Thyroid gland (tissue), 4 donors: ENCODE data around the gene SOWAHC. TPM values are rescaled to one million over a fixed set of nuclear protein-coding genes. Genes with fewer than 3 reads are reported as not detected.

Experiments
- DNase-seq, 2 donors: peaks; one replicate each; pipeline ENCODE4 v3.0.0-alpha.2; 2019
- H3K27ac ChIP-seq, 3 donors: fragments of 200-600 bp; sonication (generic); 1 replicate in 2 of 3; 2 replicates in 1 of 3; pipeline ENCODE4 v1.5.1; 2016 to 2019; ENCODE audit warnings: mild to moderate bottlenecking in 1 of 3, moderate library complexity in 1 of 3
- H3K27me3 ChIP-seq: fragments of 200-600 bp; sonication (generic); one replicate; pipeline ENCODE4 v1.5.1; 2019
- H3K36me3 ChIP-seq, 2 donors: fragments of 200-600 bp; sonication (generic); one replicate each; pipeline ENCODE4 v1.5.1; 2016 to 2019
- H3K4me1 ChIP-seq, 2 donors: fragments of 200-600 bp; sonication (generic); one replicate each; pipeline ENCODE4 v1.5.1; 2017 to 2019
- H3K4me3 ChIP-seq, 3 donors: fragments of 200-600 bp; sonication (generic); replicated peaks in 1 of 3; 1 replicate in 2 of 3; 2 replicates in 1 of 3; pipeline ENCODE4 v1.5.1; 2016; ENCODE audit warnings: mild to moderate bottlenecking in 1 of 3
- H3K9me3 ChIP-seq: fragments of 200-600 bp; sonication (generic); one replicate; pipeline ENCODE4 v1.5.1; 2017
- POLR2A ChIP-seq, 2 donors: fragments of 450-650 bp; IDR thresholded peaks; one replicate each; pipeline ENCODE4 v1.6.1; 2017; ENCODE audit warnings: antibody characterized with exemption in 2 of 2, mild to moderate bottlenecking in 2 of 2, moderate library complexity in 1 of 2
- WGBS, 2 donors: methylation state at CpG; one replicate each; pipeline ENCODE4 v1.1.5; 2017; 5-methylcytosine and 5-hydroxymethylcytosine counted together
- intact Hi-C: fragments of 100-400 bp; cut with DNase I; formaldehyde crosslinking; loops from one replicate; pipeline ENCODE4 v1.15.1; 2023
- total RNA-seq, 4 donors: library from RNA; depleted of rRNA; stranded (reverse); fragments of >200 nt; gene quantifications; one replicate each; pipeline ENCODE4 v1.2.3, GENCODE V29; 2016
- TF ChIP-seq, protein P1 (sequence below), 6 experiments: fragments of 200-600 bp in 3 of 6; fragments of 450-650 bp in 3 of 6; sonication (generic) in 3 of 6; IDR thresholded peaks; one replicate each; pipeline ENCODE4 v1.5.1; 2016 to 2019; ENCODE audit warnings: antibody characterized with exemption in 6 of 6, mild to moderate bottlenecking in 2 of 6, inconsistent platforms in 1 of 6, moderate library complexity in 1 of 6

Gene SOWAHC
- total RNA-seq, 4 donors from 2014 or later = 13.4 to 18.7 (median 17.0) TPM

DNA sequence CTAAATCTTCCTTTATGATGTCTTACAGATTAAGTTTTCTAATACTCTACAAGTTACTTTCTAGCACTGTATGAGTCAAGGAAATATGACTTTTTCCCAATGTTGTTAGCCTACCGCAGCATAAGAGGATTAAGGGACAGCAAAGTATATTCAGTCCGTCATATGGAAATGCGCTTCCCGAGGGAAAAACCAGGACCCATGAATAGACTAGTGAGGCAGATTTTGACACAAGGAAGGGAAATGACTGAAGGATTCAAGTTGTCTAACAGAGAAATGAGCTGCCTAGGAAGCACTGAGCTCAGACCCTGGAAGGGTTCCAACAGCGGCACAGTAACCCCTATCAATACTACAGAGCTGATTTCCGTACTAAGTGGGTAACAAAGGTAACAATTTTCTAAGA is 12.4 kb upstream of the SOWAHC start:
- WGBS, 2 donors = 75 to 81% methylated on average over 6 of the region's 6 CpGs
- DNase-seq = no peak
- no peak overlapping the region for H3K27ac ChIP-seq
- H3K36me3 ChIP-seq = no peaks in the 10 kb centered on the region
- no peaks in the 10 kb centered on the region for H3K9me3 ChIP-seq
- TF ChIP-seq, protein P1, sequence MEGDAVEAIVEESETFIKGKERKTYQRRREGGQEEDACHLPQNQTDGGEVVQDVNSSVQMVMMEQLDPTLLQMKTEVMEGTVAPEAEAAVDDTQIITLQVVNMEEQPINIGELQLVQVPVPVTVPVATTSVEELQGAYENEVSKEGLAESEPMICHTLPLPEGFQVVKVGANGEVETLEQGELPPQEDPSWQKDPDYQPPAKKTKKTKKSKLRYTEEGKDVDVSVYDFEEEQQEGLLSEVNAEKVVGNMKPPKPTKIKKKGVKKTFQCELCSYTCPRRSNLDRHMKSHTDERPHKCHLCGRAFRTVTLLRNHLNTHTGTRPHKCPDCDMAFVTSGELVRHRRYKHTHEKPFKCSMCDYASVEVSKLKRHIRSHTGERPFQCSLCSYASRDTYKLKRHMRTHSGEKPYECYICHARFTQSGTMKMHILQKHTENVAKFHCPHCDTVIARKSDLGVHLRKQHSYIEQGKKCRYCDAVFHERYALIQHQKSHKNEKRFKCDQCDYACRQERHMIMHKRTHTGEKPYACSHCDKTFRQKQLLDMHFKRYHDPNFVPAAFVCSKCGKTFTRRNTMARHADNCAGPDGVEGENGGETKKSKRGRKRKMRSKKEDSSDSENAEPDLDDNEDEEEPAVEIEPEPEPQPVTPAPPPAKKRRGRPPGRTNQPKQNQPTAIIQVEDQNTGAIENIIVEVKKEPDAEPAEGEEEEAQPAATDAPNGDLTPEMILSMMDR (IDR thresholded peaks at IDR 0.05) = no peak
- TF ChIP-seq POLR2A (IDR thresholded peaks at IDR 0.05) = no peak
- H3K27me3 ChIP-seq = no peaks in the 10 kb centered on the region
- H3K4me1 ChIP-seq = peaks cover 0 to 14% of the 10 kb centered on the region in 2 donors
- intact Hi-C loops = no loop called here
- H3K4me3 ChIP-seq = no peak overlapping the region

DNA sequence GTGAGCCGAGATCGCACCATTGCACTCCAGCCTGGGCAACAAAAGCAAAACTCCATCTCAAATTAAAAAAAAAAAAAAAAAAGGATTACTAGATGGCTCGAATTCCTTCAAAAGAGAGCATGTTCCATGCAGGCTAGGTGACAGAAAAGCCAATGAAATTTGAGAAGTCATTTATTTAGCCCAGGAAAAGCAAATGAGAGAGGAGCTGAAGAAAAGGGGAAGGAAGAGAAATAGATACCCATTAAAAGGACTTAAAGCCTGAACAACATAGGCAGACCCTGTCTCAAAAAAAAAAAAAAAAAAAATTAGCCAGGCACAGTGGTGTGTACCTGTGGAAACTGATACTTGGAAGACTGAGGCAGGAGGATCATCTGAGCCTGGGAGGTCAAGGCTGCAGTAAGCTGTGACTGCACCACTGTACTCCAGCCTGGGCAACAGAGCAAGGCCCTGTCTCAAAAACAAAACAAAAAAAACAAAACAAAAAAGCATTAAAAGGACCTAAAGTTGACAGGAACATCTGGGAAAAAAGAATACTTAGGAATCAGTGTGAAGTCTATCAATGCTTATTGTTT is 11.5 kb upstream of the SOWAHC start:
- H3K9me3 ChIP-seq = no peaks in the 10 kb centered on the region
- intact Hi-C loops = no loop called here
- TF ChIP-seq, protein P1 (IDR thresholded peaks at IDR 0.05) = no peak
- no peak for TF ChIP-seq POLR2A (IDR thresholded peaks at IDR 0.05)
- no peak overlapping the region for H3K4me3 ChIP-seq
- no peak overlapping the region for H3K27ac ChIP-seq
- H3K36me3 ChIP-seq = no peaks in the 10 kb centered on the region
- peaks cover 0 to 14% of the 10 kb centered on the region in 2 donors for H3K4me1 ChIP-seq
- no peaks in the 10 kb centered on the region for H3K27me3 ChIP-seq
- no peak for DNase-seq
- 86 to 91% methylated on average over 3 of the region's 3 CpGs for WGBS, 2 donors

DNA sequence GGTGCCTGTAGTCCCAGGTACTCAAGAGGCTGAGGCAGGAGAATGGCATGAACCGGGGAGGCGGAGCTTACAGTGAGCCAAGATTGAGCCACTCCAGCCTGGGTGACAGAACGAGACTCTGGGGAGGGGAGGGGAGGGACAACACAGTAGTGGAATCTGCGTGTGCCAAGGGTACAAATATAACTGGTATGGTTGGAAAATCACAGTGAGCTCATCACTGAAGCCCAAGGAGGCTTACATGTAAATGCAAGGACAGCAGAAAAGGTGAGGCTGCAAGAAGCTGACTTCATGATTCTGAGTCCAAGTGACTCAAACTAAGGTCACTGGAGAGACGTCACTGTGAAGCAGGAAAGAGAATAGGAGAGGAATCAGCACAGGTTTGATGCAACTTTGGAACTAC is 9.6 kb upstream of the SOWAHC start:
- Histone ChIP-seq H3K4me1 (peaks cover 0 to 10% of the 10 kb centered on the region in 2 donors), H3K27me3 (no peaks in the 10 kb centered on the region), H3K27ac (no peak overlapping the region), H3K4me3 (no peak overlapping the region), H3K36me3 (no peaks in the 10 kb centered on the region), H3K9me3 (no peaks in the 10 kb centered on the region)
- peak; percentile 41 to 55 for DNase-seq
- WGBS, 2 donors = 67 to 75% methylated on average over 5 of the region's 5 CpGs
- TF ChIP-seq, protein P1 (IDR thresholded peaks at IDR 0.05) = no peak
- TF ChIP-seq POLR2A (IDR thresholded peaks at IDR 0.05) = no peak
- intact Hi-C loops = no loop called here

DNA sequence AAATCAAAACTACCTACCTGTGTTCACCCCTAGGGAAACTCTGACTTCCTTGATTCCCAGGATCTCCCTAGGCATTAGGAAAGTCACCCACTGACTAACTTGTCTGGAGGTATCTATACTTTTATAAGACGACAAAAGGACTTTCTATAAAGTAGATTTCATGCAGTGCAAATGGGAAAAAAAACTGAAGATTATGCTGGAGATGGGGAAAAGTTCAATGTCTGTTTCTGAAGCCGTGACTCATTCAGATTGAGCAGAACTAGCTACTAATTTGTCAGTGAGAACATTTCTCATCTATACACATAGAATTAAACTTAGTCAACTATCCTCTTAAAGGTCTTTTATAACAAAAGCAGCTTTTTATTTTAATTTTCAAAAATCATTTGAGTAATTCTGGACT is 6.4 kb upstream of the SOWAHC start:
- intact Hi-C loops = no loop called here
- 87 to 88% methylated on average over 2 of the region's 2 CpGs for whole genome bisulfite sequencing, 2 donors
- no peak overlapping the region for H3K27ac ChIP-seq
- no peak for DNase-seq
- no peaks in the 10 kb centered on the region for H3K36me3 ChIP-seq
- H3K4me1 ChIP-seq = peaks cover 0 to 17% of the 10 kb centered on the region in 2 donors
- no peaks in the 10 kb centered on the region for H3K27me3 ChIP-seq
- H3K9me3 ChIP-seq = no peaks in the 10 kb centered on the region
- TF ChIP-seq POLR2A (IDR thresholded peaks at IDR 0.05) = no peak
- TF ChIP-seq, protein P1 (IDR thresholded peaks at IDR 0.05) = no peak
- H3K4me3 ChIP-seq = no peak overlapping the region

DNA sequence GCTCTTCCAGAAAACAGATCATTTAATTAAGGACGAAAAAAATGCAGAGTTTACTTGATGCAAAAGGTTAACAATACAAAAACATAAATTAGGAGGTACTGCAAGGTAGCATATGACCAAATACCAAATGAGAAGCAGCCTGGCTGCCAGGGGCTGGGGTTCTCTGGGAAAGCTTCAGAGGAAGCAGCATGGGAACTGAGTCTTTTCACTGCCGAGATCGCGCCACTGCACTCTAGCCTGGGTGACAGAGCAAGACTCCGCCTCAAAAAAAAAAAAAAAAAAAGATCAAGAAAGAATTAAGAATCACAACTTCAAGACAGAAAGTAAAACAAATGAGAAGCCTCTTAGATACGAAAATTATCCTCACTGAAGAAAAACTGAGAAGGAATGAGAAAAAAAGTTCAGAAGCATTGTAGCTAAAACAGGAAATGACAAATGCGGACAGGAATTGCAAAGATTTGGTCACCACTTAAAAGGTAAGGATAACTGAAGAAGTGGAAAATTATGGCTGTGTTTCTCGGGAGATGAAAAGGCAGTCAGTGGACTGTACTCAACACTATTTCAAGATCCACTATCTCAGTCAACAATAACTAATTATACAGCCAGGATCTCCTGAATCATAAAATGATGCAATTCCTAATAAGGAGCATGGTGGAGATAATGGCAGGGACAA is 4.7 kb upstream of the SOWAHC start:
- intact Hi-C loops = loop anchor here (10.0 kb wide), 1 partner anchor 65 kb away; no protein-coding TSS in a partner anchor
- H3K27ac ChIP-seq = no peak overlapping the region
- no peak for DNase-seq
- H3K27me3 ChIP-seq = no peaks in the 10 kb centered on the region
- H3K36me3 ChIP-seq = no peaks in the 10 kb centered on the region
- TF ChIP-seq POLR2A (IDR thresholded peaks at IDR 0.05) = no peak
- TF ChIP-seq, protein P1 (IDR thresholded peaks at IDR 0.05) = no peak
- WGBS, 2 donors = 64 to 66% methylated on average over 8 of the region's 8 CpGs
- no peak overlapping the region for H3K4me3 ChIP-seq
- no peaks in the 10 kb centered on the region for H3K9me3 ChIP-seq
- peaks cover 0 to 15% of the 10 kb centered on the region in 2 donors for H3K4me1 ChIP-seq
